ENCODE results near the gene TMC1. TPM values are rescaled to one million over a fixed set of nuclear protein-coding genes. Genes with fewer than 3 reads are reported as not detected.

TMC1 gene
- total and polyA plus RNA-seq, 10 of the 15 experiments (the other 5 are each of a cell fraction or from before 2014, with no cell fraction given) = 0.06 to 0.94 (median 0.40) TPM; not detected in 1

GRCh38 chr9:72554221-72554641 lies 32.8 kb downstream of the TMC1 start:
- no peak for DNase-seq (ENCODE audit: low read depth, low spot score)
- BruUV-seq (replicated peaks) = no TSS peak
- Histone ChIP-seq H3K4me2 (ENCODE audit: control insufficient read depth, insufficient read depth) (no peak overlapping the region), H3K79me2 (ENCODE audit: control insufficient read depth, insufficient read depth, low read length) (no peaks in the 10 kb centered on the region), H3K36me3 (ENCODE audit: control insufficient read depth in 2 of 2, insufficient read depth in 2 of 2, low read length in 1 of 2) (no peaks in the 10 kb centered on the region), H3K9me3 (replicated peaks; ENCODE audit: control insufficient read depth, insufficient read depth, low read length) (no peaks in the 10 kb centered on the region), H3K4me3 (no peak overlapping the region), H3K27ac (ENCODE audit: control insufficient read depth, insufficient read depth) (no peak overlapping the region), H4K20me1 (ENCODE audit: control insufficient read depth, insufficient read depth) (no peaks in the 10 kb centered on the region), H3K4me1 (ENCODE audit: control insufficient read depth, insufficient read depth, low read length) (no peaks in the 10 kb centered on the region), H3K9ac (ENCODE audit: control insufficient read depth, insufficient read depth, low read length) (no peak overlapping the region), H3K27me3 (replicated peaks in 1 of 2; ENCODE audit: control insufficient read depth in 2 of 2, insufficient read depth in 2 of 2, low read length in 1 of 2) (no peaks in the 10 kb centered on the region), H2AFZ (ENCODE audit: control insufficient read depth, low read depth, low read length) (no peak overlapping the region)
- ChIA-PET RAD21 (ENCODE audit: unreplicated experiment) (interaction anchor here (0.7 to 1.4 kb wide), 4 partner anchors 45 to 261 kb away, joined by 3 to 5 read pairs (median 3); partner anchors contain the start of gene ZFAND5), POLR2A (interaction anchor here (0.6 to 1.4 kb wide), 2 partner anchors 24 to 45 kb away, joined by 3 to 5 read pairs; no protein-coding TSS in a partner anchor), SMC1A (ENCODE audit: uncharacterized antibody, unreplicated experiment) (interaction anchor here (0.9 to 1.6 kb wide), 3 partner anchors 11 to 192 kb away, joined by 3 to 4 read pairs (median 4); no protein-coding TSS in a partner anchor), CTCF (interaction anchor here (0.9 kb wide), 1 partner anchor 262 kb away, joined by 3 read pairs; no protein-coding TSS in a partner anchor)
- WGBS (ENCODE audit: insufficient coverage, insufficient replicate concordance, low lambda C conversion rate, missing lambda C conversion rate) = 34% methylated on average over 3 of the region's 3 CpGs
- FAIRE-seq = no peak
- no peak for ATAC-seq
- in situ Hi-C loops (cut with MboI) = no loop called here
- TF ChIP-seq ATF7 (IDR thresholded peaks at IDR 0.05; ENCODE audit: low read depth) = no peak
- intact Hi-C loops (cut with micrococcal nuclease; ENCODE audit: unreplicated experiment) = no loop called here

DNA sequence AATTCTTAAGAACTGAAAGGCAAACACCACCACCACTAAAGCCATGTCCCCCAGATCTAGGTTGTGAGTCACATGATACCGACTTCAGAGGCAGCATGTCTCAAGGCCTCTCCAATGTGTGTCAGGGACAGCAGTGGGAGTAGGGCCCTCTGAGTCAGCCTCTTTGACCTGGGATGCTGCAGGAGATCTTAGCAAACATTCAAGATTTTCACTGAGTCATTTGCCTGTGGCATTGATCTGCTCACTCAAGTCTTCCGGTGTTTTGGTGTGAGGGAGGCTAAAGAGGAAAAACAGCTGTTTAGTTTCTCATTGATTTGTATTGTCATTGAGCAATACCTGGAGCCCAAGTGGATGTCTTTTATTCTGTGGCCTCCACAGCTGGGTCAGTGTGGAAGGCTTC lies 36.1 kb downstream of the TMC1 start:
- Histone ChIP-seq H3K4me3 (no peak overlapping the region), H2AFZ (ENCODE audit: control insufficient read depth, low read depth, low read length) (no peak overlapping the region), H3K36me3 (ENCODE audit: control insufficient read depth in 2 of 2, insufficient read depth in 2 of 2, low read length in 1 of 2) (no peaks in the 10 kb centered on the region), H3K27ac (ENCODE audit: control insufficient read depth, insufficient read depth) (no peak overlapping the region), H3K27me3 (replicated peaks in 1 of 2; ENCODE audit: control insufficient read depth in 2 of 2, insufficient read depth in 2 of 2, low read length in 1 of 2) (no peaks in the 10 kb centered on the region), H3K79me2 (ENCODE audit: control insufficient read depth, insufficient read depth, low read length) (no peaks in the 10 kb centered on the region), H3K4me2 (ENCODE audit: control insufficient read depth, insufficient read depth) (no peak overlapping the region), H4K20me1 (ENCODE audit: control insufficient read depth, insufficient read depth) (no peaks in the 10 kb centered on the region), H3K9me3 (replicated peaks; ENCODE audit: control insufficient read depth, insufficient read depth, low read length) (no peaks in the 10 kb centered on the region), H3K9ac (ENCODE audit: control insufficient read depth, insufficient read depth, low read length) (no peak overlapping the region), H3K4me1 (ENCODE audit: control insufficient read depth, insufficient read depth, low read length) (no peaks in the 10 kb centered on the region)
- ChIA-PET RAD21 (ENCODE audit: unreplicated experiment) (no interaction called here), CTCF (no interaction called here), SMC1A (ENCODE audit: uncharacterized antibody, unreplicated experiment) (interaction anchor here (0.6 kb wide), 1 partner anchor 267 kb away, joined by 3 read pairs; no protein-coding TSS in a partner anchor), POLR2A (no interaction called here)
- in situ Hi-C loops (cut with MboI) = no loop called here
- intact Hi-C loops (cut with micrococcal nuclease; ENCODE audit: unreplicated experiment) = no loop called here
- WGBS (ENCODE audit: insufficient coverage, insufficient replicate concordance, low lambda C conversion rate, missing lambda C conversion rate) = 71% methylated on average over 2 of the region's 2 CpGs
- DNase-seq (ENCODE audit: low read depth, low spot score) (no peak), ATAC-seq (no peak), FAIRE-seq (peak; percentile 18)
- no TSS peak for BruUV-seq (replicated peaks)
- no peak for TF ChIP-seq CBX3 (IDR thresholded peaks at IDR 0.05; ENCODE audit: borderline replicate concordance, low read depth)
- TF ChIP-seq, protein P1, sequence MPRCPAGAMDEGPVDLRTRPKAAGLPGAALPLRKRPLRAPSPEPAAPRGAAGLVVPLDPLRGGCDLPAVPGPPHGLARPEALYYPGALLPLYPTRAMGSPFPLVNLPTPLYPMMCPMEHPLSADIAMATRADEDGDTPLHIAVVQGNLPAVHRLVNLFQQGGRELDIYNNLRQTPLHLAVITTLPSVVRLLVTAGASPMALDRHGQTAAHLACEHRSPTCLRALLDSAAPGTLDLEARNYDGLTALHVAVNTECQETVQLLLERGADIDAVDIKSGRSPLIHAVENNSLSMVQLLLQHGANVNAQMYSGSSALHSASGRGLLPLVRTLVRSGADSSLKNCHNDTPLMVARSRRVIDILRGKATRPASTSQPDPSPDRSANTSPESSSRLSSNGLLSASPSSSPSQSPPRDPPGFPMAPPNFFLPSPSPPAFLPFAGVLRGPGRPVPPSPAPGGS (IDR thresholded peaks at IDR 0.05; ENCODE audit: borderline replicate concordance, insufficient read depth, low read depth, low read length, poor library complexity, severe bottlenecking) = peak; percentile 89
- TF ChIP-seq, protein P2, sequence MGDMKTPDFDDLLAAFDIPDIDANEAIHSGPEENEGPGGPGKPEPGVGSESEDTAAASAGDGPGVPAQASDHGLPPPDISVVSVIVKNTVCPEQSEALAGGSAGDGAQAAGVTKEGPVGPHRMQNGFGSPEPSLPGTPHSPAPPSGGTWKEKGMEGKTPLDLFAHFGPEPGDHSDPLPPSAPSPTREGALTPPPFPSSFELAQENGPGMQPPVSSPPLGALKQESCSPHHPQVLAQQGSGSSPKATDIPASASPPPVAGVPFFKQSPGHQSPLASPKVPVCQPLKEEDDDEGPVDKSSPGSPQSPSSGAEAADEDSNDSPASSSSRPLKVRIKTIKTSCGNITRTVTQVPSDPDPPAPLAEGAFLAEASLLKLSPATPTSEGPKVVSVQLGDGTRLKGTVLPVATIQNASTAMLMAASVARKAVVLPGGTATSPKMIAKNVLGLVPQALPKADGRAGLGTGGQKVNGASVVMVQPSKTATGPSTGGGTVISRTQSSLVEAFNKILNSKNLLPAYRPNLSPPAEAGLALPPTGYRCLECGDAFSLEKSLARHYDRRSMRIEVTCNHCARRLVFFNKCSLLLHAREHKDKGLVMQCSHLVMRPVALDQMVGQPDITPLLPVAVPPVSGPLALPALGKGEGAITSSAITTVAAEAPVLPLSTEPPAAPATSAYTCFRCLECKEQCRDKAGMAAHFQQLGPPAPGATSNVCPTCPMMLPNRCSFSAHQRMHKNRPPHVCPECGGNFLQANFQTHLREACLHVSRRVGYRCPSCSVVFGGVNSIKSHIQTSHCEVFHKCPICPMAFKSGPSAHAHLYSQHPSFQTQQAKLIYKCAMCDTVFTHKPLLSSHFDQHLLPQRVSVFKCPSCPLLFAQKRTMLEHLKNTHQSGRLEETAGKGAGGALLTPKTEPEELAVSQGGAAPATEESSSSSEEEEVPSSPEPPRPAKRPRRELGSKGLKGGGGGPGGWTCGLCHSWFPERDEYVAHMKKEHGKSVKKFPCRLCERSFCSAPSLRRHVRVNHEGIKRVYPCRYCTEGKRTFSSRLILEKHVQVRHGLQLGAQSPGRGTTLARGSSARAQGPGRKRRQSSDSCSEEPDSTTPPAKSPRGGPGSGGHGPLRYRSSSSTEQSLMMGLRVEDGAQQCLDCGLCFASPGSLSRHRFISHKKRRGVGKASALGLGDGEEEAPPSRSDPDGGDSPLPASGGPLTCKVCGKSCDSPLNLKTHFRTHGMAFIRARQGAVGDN (IDR thresholded peaks at IDR 0.05) = no peak
- no peak for TF ChIP-seq NFYA (IDR thresholded peaks at IDR 0.05; ENCODE audit: borderline replicate concordance, low read depth, low read length)
- TF ChIP-seq ELK1 (IDR thresholded peaks at IDR 0.05; ENCODE audit: low read depth, low read length) = no peak

Measured in GM12878 (cell line).